ENCODE data around the gene AGO4. TPM values are rescaled to one million over a fixed set of nuclear protein-coding genes. Genes with fewer than 3 reads are reported as not detected.
"Not testable (repeated sequence)": the region's sequence is repeated elsewhere in the genome, so short reads cannot be mapped to it uniquely, and the experiment has no call there.

Gene AGO4
- total and polyA plus RNA-seq, 8 donors: 3.2 to 10.7 (median 6.9) TPM

GRCh38 chr1:35810096-35810881 is 2.5 kb downstream of the AGO4 start:
- Histone ChIP-seq H3K36me3 (no peaks in the 10 kb centered on the region), H3K4me1 (peaks cover 0 to 14% (median 10%) of the 10 kb centered on the region in 3 donors), H3K4me3 (no peak overlapping the region), H3K9me3 (no peaks in the 10 kb centered on the region), H3K27ac (no peak overlapping the region), H3K27me3 (no peaks in the 10 kb centered on the region)
- ATAC-seq (no peak), DNase-seq (no peak), FAIRE-seq (no peak)
- intact Hi-C loops (cut with DNase I): no loop called here
- no peak for TF ChIP-seq CTCF (IDR thresholded peaks at IDR 0.05)
- 67 to 75% methylated on average over 2 of the region's 2 CpGs for WGBS, 2 donors

GRCh38 chr1:35812754-35813153 is 4.9 kb downstream of the AGO4 start:
- H3K36me3 ChIP-seq; ATAC-seq; H3K27me3 ChIP-seq; H3K9me3 ChIP-seq; intact Hi-C loops (cut with DNase I); H3K4me3 ChIP-seq; H3K27ac ChIP-seq; DNase-seq; FAIRE-seq: not testable (repeated sequence)
- 92 to 93% methylated on average over 5 of the region's 5 CpGs for WGBS, 2 donors
- peaks cover 0 to 14% (median 10%) of the 10 kb centered on the region in 3 donors for H3K4me1 ChIP-seq

- Histone ChIP-seq H3K27me3 (no peaks in the 10 kb centered on the region), H3K4me1 (peaks cover 0 to 8% (median 0%) of the 10 kb centered on the region in 3 donors), H3K4me3 (no peak overlapping the region), H3K9me3 (no peaks in the 10 kb centered on the region), H3K36me3 (peaks cover 0 to 42% (median 12%) of the 10 kb centered on the region in 3 donors), H3K27ac (no peak overlapping the region)
- DNase-seq: no peak
- TF ChIP-seq CTCF (IDR thresholded peaks at IDR 0.05): no peak
- intact Hi-C loops (cut with DNase I): no loop called here
- WGBS, 2 donors: 76 to 88% methylated on average over 1 of the region's 1 CpG
- ATAC-seq: no peak
- FAIRE-seq: no peak
These were observed 17.4 kb downstream of the AGO4 start for GRCh38 chr1:35825255-35825654.

- no peaks in the 10 kb centered on the region for H3K4me1 ChIP-seq
- ATAC-seq (no peak), FAIRE-seq (no peak), DNase-seq (no peak)
- peaks cover 0 to 56% (median 3%) of the 10 kb centered on the region in 3 donors for H3K36me3 ChIP-seq
- TF ChIP-seq CTCF (IDR thresholded peaks at IDR 0.05): no peak
- no peaks in the 10 kb centered on the region for H3K9me3 ChIP-seq
- no peak overlapping the region for H3K27ac ChIP-seq
- H3K4me3 ChIP-seq: no peak overlapping the region
- WGBS, 2 donors: 91 to 96% methylated on average over 2 of the region's 2 CpGs
- intact Hi-C loops (cut with DNase I): no loop called here
- no peaks in the 10 kb centered on the region for H3K27me3 ChIP-seq
These were observed 24.6 kb downstream of the AGO4 start for GRCh38 chr1:35832276-35832905.

GRCh38 chr1:35833395-35833794 is 25.6 kb downstream of the AGO4 start:
- DNase-seq: no peak
- Histone ChIP-seq H3K4me3 (no peak overlapping the region), H3K9me3 (no peaks in the 10 kb centered on the region), H3K27ac (no peak overlapping the region), H3K36me3 (peaks cover 0 to 46% (median 3%) of the 10 kb centered on the region in 3 donors), H3K4me1 (no peaks in the 10 kb centered on the region), H3K27me3 (no peaks in the 10 kb centered on the region)
- no peak for ATAC-seq
- FAIRE-seq: no peak
- WGBS, 2 donors: 92 to 95% methylated on average over 2 of the region's 2 CpGs
- no peak for TF ChIP-seq CTCF (IDR thresholded peaks at IDR 0.05)
- intact Hi-C loops (cut with DNase I): no loop called here
